Lung (tissue), 12 donors: ENCODE results near the gene ANKRD6. TPM values are rescaled to one million over a fixed set of nuclear protein-coding genes. Genes with fewer than 3 reads are reported as not detected.

Experiments
- ATAC-seq: fragments of 200-7000 bp; cut with Tn5 transposase; one replicate; pipeline ENCODE4 v1.9.1; 2020; ENCODE audit warnings: moderate number of reproducible peaks; ENCODE audit not compliant: insufficient read depth, low FRiP score
- DNase-seq, 3 donors: peaks; one replicate each; pipeline ENCODE4 v3.0.0-alpha.2; 2013 to 2017
- H3K27ac ChIP-seq, 2 donors: one replicate each; pipeline ENCODE4 v1.5.1; 2013; ENCODE audit warnings: mild to moderate bottlenecking in 2 of 2, moderate library complexity in 2 of 2, control low read depth in 1 of 2, inconsistent platforms in 1 of 2, low read depth in 1 of 2, low read length in 1 of 2
- H3K27me3 ChIP-seq, 3 donors: one replicate each; pipeline ENCODE4 v1.5.1; 2013; ENCODE audit warnings: low read length in 2 of 3; ENCODE audit not compliant: control insufficient read depth in 3 of 3, insufficient read depth in 3 of 3
- H3K36me3 ChIP-seq, 4 donors: one replicate each; pipeline ENCODE4 v1.5.1; 2013; ENCODE audit warnings: low read length in 4 of 4, mild to moderate bottlenecking in 1 of 4, moderate library complexity in 1 of 4; ENCODE audit not compliant: control insufficient read depth in 4 of 4, insufficient read depth in 4 of 4
- H3K4me1 ChIP-seq, 5 donors: one replicate each; pipeline ENCODE4 v1.5.1; 2013; ENCODE audit warnings: low read length in 5 of 5, mild to moderate bottlenecking in 2 of 5, moderate library complexity in 1 of 5; ENCODE audit not compliant: control insufficient read depth in 5 of 5, insufficient read depth in 5 of 5
- H3K4me3 ChIP-seq: one replicate; pipeline ENCODE4 v1.5.1; 2013; ENCODE audit warnings: mild to moderate bottlenecking, control low read depth, moderate library complexity
- H3K9ac ChIP-seq, 2 donors: one replicate each; pipeline ENCODE4 v1.5.1; 2013; ENCODE audit warnings: low read length in 2 of 2, control low read depth in 1 of 2; ENCODE audit not compliant: insufficient read depth in 1 of 2
- H3K9me3 ChIP-seq, 4 donors: one replicate each; pipeline ENCODE4 v1.5.1; 2013; ENCODE audit warnings: low read length in 3 of 4, mild to moderate bottlenecking in 1 of 4, moderate library complexity in 1 of 4; ENCODE audit not compliant: control insufficient read depth in 4 of 4, insufficient read depth in 3 of 4
- CTCF ChIP-seq: IDR thresholded peaks from 2 replicates; pipeline ENCODE4 v1.5.1; 2012; ENCODE audit warnings: mild to moderate bottlenecking; ENCODE audit errors: control extremely low read depth, extremely low read depth
- WGBS, 2 donors: extraction: QIAGEN DNeasy Blood & Tissue Kit; methylation state at CpG; one replicate each; pipeline ENCODE4 v1.1.7; 2013; 5-methylcytosine and 5-hydroxymethylcytosine counted together
- polyA plus RNA-seq, 2 donors: library from polyadenylated mRNA; stranded (reverse); fragments of 200-250 nt; gene quantifications; one replicate each; pipeline ENCODE4 v1.2.1, GENCODE V29; 2013
- total RNA-seq, 2 donors: library from RNA; depleted of rRNA in 1 of 2; stranded (reverse); fragments of >200 nt in 1 of 2; gene quantifications; one replicate each; pipeline ENCODE4 v1.2.1, GENCODE V29; 2014 to 2021
- donor health status: control.
- donor health status: control.
- donor health status: Bipolar disorder and iron deficiency.
- donor health status: healthy.
- donor health status: DM: yes; HTN: yes; CAD: no.

ANKRD6 gene
- total and polyA plus RNA-seq, 4 donors: 4.4 to 29.4 (median 16.0) TPM

DNA sequence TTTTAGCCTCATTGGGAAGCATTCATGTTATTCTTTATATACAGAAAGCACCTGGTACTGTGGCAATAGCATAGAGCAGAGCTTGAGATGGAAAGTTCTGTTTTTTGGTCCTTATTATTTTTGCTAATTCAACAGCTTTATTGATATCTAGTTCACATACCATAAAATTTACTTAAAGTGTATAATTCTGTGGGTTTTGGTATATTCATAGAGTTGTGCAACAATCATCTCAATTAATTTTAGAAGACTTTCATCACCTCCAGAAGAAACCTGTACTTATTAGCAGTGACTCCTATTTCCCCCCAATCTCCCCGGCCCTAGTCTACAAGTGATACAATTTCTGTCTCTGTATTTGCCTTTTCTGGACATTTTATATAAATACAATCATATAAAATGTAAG is 77.4 kb downstream of the ANKRD6 start:
- no peak overlapping the region for H3K9ac ChIP-seq
- H3K4me3 ChIP-seq: no peak overlapping the region
- no peaks in the 10 kb centered on the region for H3K36me3 ChIP-seq
- no peak overlapping the region for H3K27ac ChIP-seq
- whole genome bisulfite sequencing, 2 donors: 79 to 92% methylated on average over 1 of the region's 1 CpG
- peaks cover 0 to 1% (median 0%) of the 10 kb centered on the region in 4 donors for H3K9me3 ChIP-seq
- ATAC-seq: no peak
- no peak for TF ChIP-seq CTCF
- no peaks in the 10 kb centered on the region for H3K27me3 ChIP-seq
- DNase-seq: no peak
- H3K4me1 ChIP-seq: peaks cover 0 to 6% (median 2%) of the 10 kb centered on the region in 5 donors

GRCh38 chr6:89518352-89519055 is 85.6 kb downstream of the ANKRD6 start:
- Histone ChIP-seq H3K36me3 (no peaks in the 10 kb centered on the region), H3K9me3 (no peaks in the 10 kb centered on the region), H3K4me3 (no peak overlapping the region), H3K27ac (no peak overlapping the region), H3K27me3 (no peaks in the 10 kb centered on the region), H3K9ac (no peak overlapping the region), H3K4me1 (no peaks in the 10 kb centered on the region)
- DNase-seq (no peak), ATAC-seq (no peak)
- 95 to 96% methylated on average over 4 of the region's 4 CpGs for WGBS, 2 donors
- TF ChIP-seq CTCF: no peak

DNA sequence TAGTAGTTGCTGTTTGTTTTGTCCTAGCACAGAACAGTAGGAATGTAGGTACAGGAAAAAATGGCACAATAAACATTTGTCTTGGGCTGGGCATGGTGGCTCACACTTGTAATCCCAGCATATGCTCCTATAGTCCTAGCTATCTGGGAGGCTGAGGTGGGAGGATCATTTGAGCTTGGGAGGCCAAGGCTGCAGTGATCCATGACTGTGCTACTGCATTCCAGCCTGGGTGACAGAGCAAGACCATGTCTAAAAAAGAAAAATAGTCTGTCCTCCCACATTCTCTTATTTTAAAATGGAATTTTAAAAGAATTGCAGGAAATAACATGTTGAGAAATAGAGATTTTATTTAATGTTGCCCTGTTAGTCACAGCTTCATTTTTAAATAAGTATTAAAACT is 87.8 kb downstream of the ANKRD6 start:
- DNase-seq: no peak
- H3K4me3 ChIP-seq: no peak overlapping the region
- no peaks in the 10 kb centered on the region for H3K27me3 ChIP-seq
- H3K27ac ChIP-seq: no peak overlapping the region
- no peaks in the 10 kb centered on the region for H3K4me1 ChIP-seq
- ATAC-seq: no peak
- TF ChIP-seq CTCF: no peak
- H3K9ac ChIP-seq: no peak overlapping the region
- H3K36me3 ChIP-seq: no peaks in the 10 kb centered on the region
- H3K9me3 ChIP-seq: no peaks in the 10 kb centered on the region

DNA sequence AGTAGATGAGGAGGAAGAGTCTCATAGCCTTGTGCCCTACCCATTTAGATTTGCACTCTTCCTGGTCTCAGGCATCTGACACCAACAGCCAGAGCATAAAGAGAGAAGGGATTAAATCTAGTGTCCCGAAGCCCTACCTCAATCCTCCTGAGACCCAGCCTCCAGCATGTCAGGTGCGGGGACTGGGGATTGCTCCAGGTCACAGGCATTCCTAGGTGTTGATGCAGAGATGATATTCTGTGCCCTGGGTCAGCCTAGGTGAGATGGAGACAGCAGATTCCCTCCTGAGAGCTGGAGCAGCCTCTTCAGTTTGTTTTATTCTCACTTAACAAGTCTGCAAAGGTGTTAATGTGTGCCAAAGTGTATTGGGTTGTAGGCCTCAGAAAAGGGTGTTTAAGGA is 89.8 kb downstream of the ANKRD6 start:
- Histone ChIP-seq H3K36me3 (no peaks in the 10 kb centered on the region), H3K4me3 (no peak overlapping the region), H3K4me1 (no peaks in the 10 kb centered on the region), H3K9ac (no peak overlapping the region), H3K27ac (no peak overlapping the region), H3K9me3 (no peaks in the 10 kb centered on the region), H3K27me3 (no peaks in the 10 kb centered on the region)
- no peak for DNase-seq
- no peak for ATAC-seq
- 77 to 91% methylated on average over 2 of the region's 2 CpGs for WGBS, 2 donors
- TF ChIP-seq CTCF: no peak
